HTR-8/SVneo (cell line): ENCODE measurements around the gene FTSJ1.

Source experiments
- DNase-seq: peaks from one replicate; pipeline ENCODE4 v3.0.0; 2011; ENCODE audit warnings: low spot score, mixed read lengths; ENCODE audit not compliant: insufficient read length
- FAIRE-seq: peaks from 2 replicates; lab custom pipeline; 2011; peaks lifted over from hg19 to GRCh38; lab: Jason Lieb, UNC

Gene FTSJ1

GRCh38 chrX:48468693-48469691 lies 7.0 kb upstream of the FTSJ1 start:
- no peak for FAIRE-seq

GRCh38 chrX:48470110-48470832 lies 5.7 kb upstream of the FTSJ1 start, which contains the start of gene SLC38A5:
Gene SLC38A5 (minus strand): TSS chrX:48470260. CDS start chrX:48467924, 2,336 bp downstream.
- FAIRE-seq, result no peak

More at GRCh38 chrX:48468693-48469691, 7.0 kb upstream of the FTSJ1 start:
- DNase-seq, result no peak

GRCh38 chrX:48470833-48471118 lies 5.2 kb upstream of the FTSJ1 start:
- FAIRE-seq, result no peak
- no peak for DNase-seq

More at GRCh38 chrX:48470110-48470832, 5.7 kb upstream of the FTSJ1 start, which contains the start of gene SLC38A5:
- DNase-seq, result no peak

- FAIRE-seq (no peak), DNase-seq (no peak)
These were observed 4.5 kb upstream of the FTSJ1 start for GRCh38 chrX:48471504-48471903.

- FAIRE-seq (no peak), DNase-seq (no peak)
These were observed 3.8 kb upstream of the FTSJ1 start for GRCh38 chrX:48472225-48472624.

- DNase-seq, result no peak
- no peak for FAIRE-seq
These were observed 2.9 kb upstream of the FTSJ1 start for GRCh38 chrX:48472851-48473703.

- no peak for DNase-seq
- no peak for FAIRE-seq
These were observed 2.4 kb upstream of the FTSJ1 start for GRCh38 chrX:48473704-48473990.

GRCh38 chrX:48474127-48474526 lies 1.9 kb upstream of the FTSJ1 start:
- FAIRE-seq, result no peak
- no peak for DNase-seq

- no peak for DNase-seq
- no peak for FAIRE-seq
These were observed 1.4 kb upstream of the FTSJ1 start for GRCh38 chrX:48474581-48474980.

- DNase-seq (no peak), FAIRE-seq (no peak)
These were observed 703 bp upstream of the FTSJ1 start for GRCh38 chrX:48475296-48475695.

- FAIRE-seq (no peak), DNase-seq (no peak)
These were observed 920 bp downstream of the FTSJ1 start for GRCh38 chrX:48476919-48477318.

GRCh38 chrX:48477960-48478755 lies 2.2 kb downstream of the FTSJ1 start:
- DNase-seq (no peak), FAIRE-seq (no peak)

- FAIRE-seq, result no peak
- no peak for DNase-seq
These were observed 2.8 kb downstream of the FTSJ1 start for GRCh38 chrX:48478806-48479205.

- no peak for FAIRE-seq
- no peak for DNase-seq
These were observed 4.1 kb downstream of the FTSJ1 start for GRCh38 chrX:48480142-48480541.

GRCh38 chrX:48480583-48480982 lies 4.6 kb downstream of the FTSJ1 start:
- no peak for DNase-seq
- FAIRE-seq, result no peak

- FAIRE-seq (no peak), DNase-seq (no peak)
These were observed 6.5 kb downstream of the FTSJ1 start for GRCh38 chrX:48482526-48482925.

- DNase-seq (peak; percentile 42), FAIRE-seq (peak; percentile 33)
These were observed 11.4 kb downstream of the FTSJ1 start for GRCh38 chrX:48487362-48487798.

- FAIRE-seq (no peak), DNase-seq (no peak)
These were observed 12.0 kb downstream of the FTSJ1 start for GRCh38 chrX:48488034-48488433.

GRCh38 chrX:48489296-48489695 lies 13.3 kb downstream of the FTSJ1 start:
- FAIRE-seq, result no peak
- DNase-seq, result no peak

GRCh38 chrX:48489892-48490291 lies 13.9 kb downstream of the FTSJ1 start:
- DNase-seq (no peak), FAIRE-seq (no peak)
